ENCODE results near the gene KREMEN2. TPM values are rescaled to one million over a fixed set of nuclear protein-coding genes. Genes with fewer than 3 reads are reported as not detected.

KREMEN2 gene
- total RNA-seq, 5 donors from 2014 or later (not counting 1 experiment from before 2014, with no cell fraction given), result 0.15 TPM; not detected in 4

GRCh38 chr16:3008690-3009037 is 44.6 kb downstream of the KREMEN2 start:
- POLR2A ChIA-PET, result no interaction called here
- Histone ChIP-seq H3K27ac (ENCODE audit: low read length) (no peak overlapping the region), H3K4me1 (ENCODE audit: control insufficient read depth in 1 of 2, extremely low read depth in 1 of 2, insufficient read depth in 2 of 2, low read length in 2 of 2) (peaks cover 20 to 45% of the 10 kb centered on the region in 2 experiments), H3K9me3 (no peaks in the 10 kb centered on the region), H3K36me3 (ENCODE audit: control insufficient read depth in 2 of 2, extremely low read depth in 1 of 2, insufficient read depth in 1 of 2, low read length in 1 of 2) (no peaks in the 10 kb centered on the region), H3K27me3 (replicated peaks in 1 of 2; ENCODE audit: control insufficient read depth in 2 of 2, extremely low read depth in 1 of 2, insufficient read depth in 2 of 2, low read length in 1 of 2) (peaks cover 0 to 68% of the 10 kb centered on the region in 2 experiments), H3K4me3 (ENCODE audit: control insufficient read depth in 1 of 2, extremely low read depth in 1 of 2, low read length in 1 of 2) (peak overlapping the region in 1 of 2 donors; percentile 62)
- H3K4me3 Mint-ChIP-seq, result peak overlapping the region in 1 of 3 donors; percentile 78
- no peaks in the 10 kb centered on the region for H3K36me3 Mint-ChIP-seq
- CTCF ChIA-PET, result interaction anchor here in 1 of 2 donors (1.0 to 1.3 kb wide), 2 partner anchors 19 to 22 kb away, joined by 3 to 6 read pairs; no protein-coding TSS in a partner anchor
- H3K4me1 Mint-ChIP-seq, result peaks cover 23 to 36% (median 30%) of the 10 kb centered on the region in 3 donors
- no peak overlapping the region for H3K27ac Mint-ChIP-seq
- ATAC-seq (replicated peaks in 1 of 4) (no peak), DNase-seq (no peak)
- 90% methylated on average over 4 of the region's 4 CpGs for WGBS (ENCODE audit: insufficient coverage)
- peaks cover 0 to 23% of the 10 kb centered on the region in 2 donors for H3K27me3 Mint-ChIP-seq
- H3K9me3 Mint-ChIP-seq, result no peaks in the 10 kb centered on the region

- peaks cover 0 to 75% of the 10 kb centered on the region in 2 experiments for H3K27me3 ChIP-seq (replicated peaks in 1 of 2; ENCODE audit: control insufficient read depth in 2 of 2, extremely low read depth in 1 of 2, insufficient read depth in 2 of 2, low read length in 1 of 2)
- peaks cover 23 to 34% (median 27%) of the 10 kb centered on the region in 3 donors for H3K4me1 Mint-ChIP-seq
- H3K27me3 Mint-ChIP-seq, result peaks cover 0 to 24% of the 10 kb centered on the region in 2 donors
- no peak overlapping the region for H3K4me3 ChIP-seq (ENCODE audit: control insufficient read depth in 1 of 2, extremely low read depth in 1 of 2, low read length in 1 of 2)
- no peaks in the 10 kb centered on the region for H3K9me3 Mint-ChIP-seq
- no peak overlapping the region for H3K4me3 Mint-ChIP-seq
- H3K4me1 ChIP-seq (ENCODE audit: control insufficient read depth in 1 of 2, extremely low read depth in 1 of 2, insufficient read depth in 2 of 2, low read length in 2 of 2), result peaks cover 20 to 42% of the 10 kb centered on the region in 2 experiments
- H3K27ac ChIP-seq (ENCODE audit: low read length), result no peak overlapping the region
- DNase-seq (no peak), ATAC-seq (replicated peaks in 1 of 4) (no peak)
- H3K9me3 ChIP-seq, result no peaks in the 10 kb centered on the region
- WGBS (ENCODE audit: insufficient coverage), result 95% methylated on average over 17 of the region's 21 CpGs
- POLR2A ChIA-PET, result no interaction called here
- no peaks in the 10 kb centered on the region for H3K36me3 Mint-ChIP-seq
- H3K27ac Mint-ChIP-seq, result no peak overlapping the region
- CTCF ChIA-PET, result interaction anchor here in 1 of 2 donors (0.7 to 0.9 kb wide), 2 partner anchors 22 to 99 kb away, joined by 3 read pairs; no protein-coding TSS in a partner anchor
- no peaks in the 10 kb centered on the region for H3K36me3 ChIP-seq (ENCODE audit: control insufficient read depth in 2 of 2, extremely low read depth in 1 of 2, insufficient read depth in 1 of 2, low read length in 1 of 2)
These were observed 45.7 kb downstream of the KREMEN2 start for GRCh38 chr16:3009568-3010390.

- Histone ChIP-seq H3K36me3 (ENCODE audit: control insufficient read depth in 2 of 2, extremely low read depth in 1 of 2, insufficient read depth in 1 of 2, low read length in 1 of 2) (no peaks in the 10 kb centered on the region), H3K4me3 (ENCODE audit: control insufficient read depth in 1 of 2, extremely low read depth in 1 of 2, low read length in 1 of 2) (no peak overlapping the region), H3K9me3 (no peaks in the 10 kb centered on the region), H3K27ac (ENCODE audit: low read length) (no peak overlapping the region), H3K27me3 (replicated peaks in 1 of 2; ENCODE audit: control insufficient read depth in 2 of 2, extremely low read depth in 1 of 2, insufficient read depth in 2 of 2, low read length in 1 of 2) (peaks cover 0 to 72% of the 10 kb centered on the region in 2 experiments), H3K4me1 (ENCODE audit: control insufficient read depth in 1 of 2, extremely low read depth in 1 of 2, insufficient read depth in 2 of 2, low read length in 2 of 2) (peaks cover 20 to 39% of the 10 kb centered on the region in 2 experiments)
- Mint-ChIP-seq H3K4me3 (no peak overlapping the region), H3K27ac (no peak overlapping the region), H3K4me1 (peaks cover 23 to 31% (median 25%) of the 10 kb centered on the region in 3 donors), H3K36me3 (no peaks in the 10 kb centered on the region), H3K9me3 (no peaks in the 10 kb centered on the region), H3K27me3 (peaks cover 0 to 20% of the 10 kb centered on the region in 2 donors)
- CTCF ChIA-PET, result interaction anchor here in 1 of 2 donors (0.7 kb wide), 1 partner anchor 98 kb away, joined by 3 read pairs; no protein-coding TSS in a partner anchor
- ATAC-seq (replicated peaks in 1 of 4), result no peak
- DNase-seq, result no peak
- POLR2A ChIA-PET, result no interaction called here
- 91% methylated on average over 6 of the region's 8 CpGs for WGBS (ENCODE audit: insufficient coverage)
These were observed 46.4 kb downstream of the KREMEN2 start for GRCh38 chr16:3010510-3010909.

GRCh38 chr16:3012246-3012645 is 48.2 kb downstream of the KREMEN2 start:
- CTCF ChIA-PET, result interaction anchor here in 1 of 2 donors (0.6 kb wide), 1 partner anchor 54 kb away, joined by 4 read pairs; no protein-coding TSS in a partner anchor
- H3K36me3 ChIP-seq (ENCODE audit: control insufficient read depth in 2 of 2, extremely low read depth in 1 of 2, insufficient read depth in 1 of 2, low read length in 1 of 2), result no peaks in the 10 kb centered on the region
- POLR2A ChIA-PET, result no interaction called here
- peaks cover 0 to 19% of the 10 kb centered on the region in 2 donors for H3K27me3 Mint-ChIP-seq
- no peaks in the 10 kb centered on the region for H3K9me3 Mint-ChIP-seq
- H3K27ac ChIP-seq (ENCODE audit: low read length), result no peak overlapping the region
- H3K4me3 ChIP-seq (ENCODE audit: control insufficient read depth in 1 of 2, extremely low read depth in 1 of 2, low read length in 1 of 2), result no peak overlapping the region
- H3K36me3 Mint-ChIP-seq, result no peaks in the 10 kb centered on the region
- peaks cover 16 to 33% of the 10 kb centered on the region in 2 experiments for H3K4me1 ChIP-seq (ENCODE audit: control insufficient read depth in 1 of 2, extremely low read depth in 1 of 2, insufficient read depth in 2 of 2, low read length in 2 of 2)
- peaks cover 17 to 23% (median 19%) of the 10 kb centered on the region in 3 donors for H3K4me1 Mint-ChIP-seq
- H3K9me3 ChIP-seq, result no peaks in the 10 kb centered on the region
- H3K27me3 ChIP-seq (replicated peaks in 1 of 2; ENCODE audit: control insufficient read depth in 2 of 2, extremely low read depth in 1 of 2, insufficient read depth in 2 of 2, low read length in 1 of 2), result peaks cover 0 to 64% of the 10 kb centered on the region in 2 experiments
- 56% methylated on average over 17 of the region's 19 CpGs for WGBS (ENCODE audit: insufficient coverage)
- no peak overlapping the region for H3K4me3 Mint-ChIP-seq
- DNase-seq, result no peak
- no peak for ATAC-seq (replicated peaks in 1 of 4)
- H3K27ac Mint-ChIP-seq, result no peak overlapping the region

GRCh38 chr16:3012828-3013420 is 48.8 kb downstream of the KREMEN2 start, which contains the start of gene CLDN9:
Gene CLDN9, plus strand, starts transcription at chr16:3012923. Its CDS starts 440 bp downstream, at chr16:3013363.
- Mint-ChIP-seq H3K4me3 (no peak within 1 kb of the TSS), H3K27ac (no peak within 1 kb of the TSS), H3K9me3 (no peaks in the 10 kb centered on the region), H3K36me3 (no peaks in the 10 kb centered on the region), H3K27me3 (peaks cover 0 to 19% of the 10 kb centered on the region in 2 donors), H3K4me1 (peaks cover 11 to 16% (median 12%) of the 10 kb centered on the region in 3 donors)
- peaks cover 0 to 66% of the 10 kb centered on the region in 2 experiments for H3K27me3 ChIP-seq (replicated peaks in 1 of 2; ENCODE audit: control insufficient read depth in 2 of 2, extremely low read depth in 1 of 2, insufficient read depth in 2 of 2, low read length in 1 of 2)
- H3K36me3 ChIP-seq (ENCODE audit: control insufficient read depth in 2 of 2, extremely low read depth in 1 of 2, insufficient read depth in 1 of 2, low read length in 1 of 2), result no peaks in the 10 kb centered on the region
- peaks cover 10 to 31% of the 10 kb centered on the region in 2 experiments for H3K4me1 ChIP-seq (ENCODE audit: control insufficient read depth in 1 of 2, extremely low read depth in 1 of 2, insufficient read depth in 2 of 2, low read length in 2 of 2)
- ATAC-seq (replicated peaks in 1 of 4) (peak; percentile 27 to 69 (median 34)), DNase-seq (peak in 1 of 35 experiments; percentile 29)
- H3K4me3 ChIP-seq (ENCODE audit: control insufficient read depth in 1 of 2, extremely low read depth in 1 of 2, low read length in 1 of 2), result no peak within 1 kb of the TSS
- CTCF ChIA-PET, result no interaction called here
- no peak within 1 kb of the TSS for H3K27ac ChIP-seq (ENCODE audit: low read length)
- 64% methylated on average over 27 of the region's 27 CpGs for WGBS (ENCODE audit: insufficient coverage)
- POLR2A ChIA-PET, result no interaction called here
- no peaks in the 10 kb centered on the region for H3K9me3 ChIP-seq

GRCh38 chr16:3013491-3013951 is 49.4 kb downstream of the KREMEN2 start:
- Histone ChIP-seq H3K36me3 (ENCODE audit: control insufficient read depth in 2 of 2, extremely low read depth in 1 of 2, insufficient read depth in 1 of 2, low read length in 1 of 2) (no peaks in the 10 kb centered on the region), H3K4me1 (ENCODE audit: control insufficient read depth in 1 of 2, extremely low read depth in 1 of 2, insufficient read depth in 2 of 2, low read length in 2 of 2) (peaks cover 4 to 31% of the 10 kb centered on the region in 2 experiments), H3K9me3 (no peaks in the 10 kb centered on the region), H3K27ac (ENCODE audit: low read length) (no peak overlapping the region), H3K4me3 (ENCODE audit: control insufficient read depth in 1 of 2, extremely low read depth in 1 of 2, low read length in 1 of 2) (no peak overlapping the region), H3K27me3 (replicated peaks in 1 of 2; ENCODE audit: control insufficient read depth in 2 of 2, extremely low read depth in 1 of 2, insufficient read depth in 2 of 2, low read length in 1 of 2) (peaks cover 0 to 68% of the 10 kb centered on the region in 2 experiments)
- ATAC-seq (replicated peaks in 1 of 4) (no peak), DNase-seq (no peak)
- H3K4me1 Mint-ChIP-seq, result peaks cover 5 to 13% (median 11%) of the 10 kb centered on the region in 3 donors
- H3K4me3 Mint-ChIP-seq, result no peak overlapping the region
- no peaks in the 10 kb centered on the region for H3K36me3 Mint-ChIP-seq
- 90% methylated on average over 27 of the region's 27 CpGs for WGBS (ENCODE audit: insufficient coverage)
- H3K27ac Mint-ChIP-seq, result no peak overlapping the region
- H3K27me3 Mint-ChIP-seq, result peaks cover 0 to 19% of the 10 kb centered on the region in 2 donors
- ChIA-PET CTCF (interaction anchor here in 1 of 2 donors (0.6 kb wide), 1 partner anchor 64 kb away, joined by 3 read pairs; no protein-coding TSS in a partner anchor), POLR2A (no interaction called here)
- no peaks in the 10 kb centered on the region for H3K9me3 Mint-ChIP-seq

Data from T-cell (primary cell).